ENCODE measurements around the gene ABLIM2.
"Not testable (repeated sequence)": the region's sequence is repeated elsewhere in the genome, so short reads cannot be mapped to it uniquely, and the experiment has no call there.

ABLIM2 gene

GRCh38 chr4:7962609-7963508 lies 195.8 kb downstream of the ABLIM2 start:
- DNase-seq (ENCODE audit: low read depth): no peak

- no peak for DNase-seq (ENCODE audit: low read depth)
Measured at GRCh38 chr4:7960790-7961655, 197.6 kb downstream of the ABLIM2 start.

GRCh38 chr4:7960017-7960789 lies 198.4 kb downstream of the ABLIM2 start:
- no peak for DNase-seq (ENCODE audit: low read depth)

- DNase-seq (ENCODE audit: low read depth): no peak
Measured at GRCh38 chr4:7959078-7959477, 199.5 kb downstream of the ABLIM2 start.

GRCh38 chr4:7956934-7957656 lies 201.5 kb downstream of the ABLIM2 start:
- no peak for DNase-seq (ENCODE audit: low read depth)

GRCh38 chr4:7956270-7956808 lies 202.3 kb downstream of the ABLIM2 start:
- DNase-seq (ENCODE audit: low read depth): no peak

- DNase-seq (ENCODE audit: low read depth): no peak
Measured at GRCh38 chr4:7955393-7955792, 203.2 kb downstream of the ABLIM2 start.

GRCh38 chr4:7952615-7953014 lies 206.0 kb downstream of the ABLIM2 start:
- DNase-seq (ENCODE audit: low read depth): no peak

- DNase-seq (ENCODE audit: low read depth): no peak
Measured at GRCh38 chr4:7950301-7951092, 208.1 kb downstream of the ABLIM2 start.

GRCh38 chr4:7949759-7950158 lies 208.9 kb downstream of the ABLIM2 start:
- DNase-seq (ENCODE audit: low read depth): no peak

- no peak for DNase-seq (ENCODE audit: low read depth)
Measured at GRCh38 chr4:7947927-7948326, 210.7 kb downstream of the ABLIM2 start.

GRCh38 chr4:7945709-7946380 lies 212.8 kb downstream of the ABLIM2 start:
- DNase-seq (ENCODE audit: low read depth): no peak

- DNase-seq (ENCODE audit: low read depth): no peak
Measured at GRCh38 chr4:7944599-7945220, 213.9 kb downstream of the ABLIM2 start.

- not testable (repeated sequence) for DNase-seq (ENCODE audit: low read depth)
Measured at GRCh38 chr4:7943688-7944087, 214.9 kb downstream of the ABLIM2 start.

- DNase-seq (ENCODE audit: low read depth): no peak
Measured at GRCh38 chr4:7943211-7943610, 215.4 kb downstream of the ABLIM2 start.

GRCh38 chr4:7941965-7942496 lies 216.6 kb downstream of the ABLIM2 start:
- DNase-seq (ENCODE audit: low read depth): no peak

- DNase-seq (ENCODE audit: low read depth): no peak
Measured at GRCh38 chr4:7941111-7941964, 217.3 kb downstream of the ABLIM2 start.

All from stimulated activated CD8-positive, alpha-beta memory T cell treated with anti-CD3 and anti-CD28 coated beads, Interleukin-15, amount 100 ng/mL, for 1 hour (primary cell).